DOHH2 (cell line): Measurements from ENCODE around the gene CAMK1G.

ENCODE experiments used
- H3F3A ChIP-seq: fragments of 200-600 bp; sonication (generic), shearing (Covaris generic); 2 replicates; pipeline ENCODE4 v1.6.0; 2016; ENCODE audit warnings: antibody characterized with exemption, mild to moderate bottlenecking; ENCODE audit not compliant: control insufficient read depth, insufficient read depth
- H3K27ac ChIP-seq: fragments of 200-600 bp; sonication (generic); 2 replicates; pipeline ENCODE4 v1.5.1; 2014; ENCODE audit warnings: low read depth, mild to moderate bottlenecking, low read length, moderate library complexity
- H3K27me3 ChIP-seq: fragments of 200-600 bp; sonication (generic); 2 replicates; pipeline ENCODE4 v1.6.1; 2014; ENCODE audit warnings: mild to moderate bottlenecking, low read length, mixed read lengths; ENCODE audit not compliant: control insufficient read depth
- H3K36me3 ChIP-seq: fragments of 200-600 bp; sonication (generic); 2 replicates; pipeline ENCODE4 v1.6.1; 2014; ENCODE audit warnings: mild to moderate bottlenecking, low read length, moderate library complexity, mixed read lengths; ENCODE audit not compliant: control insufficient read depth
- H3K4me1 ChIP-seq: fragments of 200-600 bp; sonication (generic); 2 replicates; pipeline ENCODE4 v1.6.1; 2014; ENCODE audit warnings: mild to moderate bottlenecking, low read length, mixed read lengths; ENCODE audit not compliant: control insufficient read depth
- H3K4me2 ChIP-seq: fragments of 200-600 bp; sonication (generic); 2 replicates; pipeline ENCODE4 v1.6.0; 2014; ENCODE audit warnings: mild to moderate bottlenecking, low read length, moderate library complexity
- H3K4me3 ChIP-seq: fragments of 200-600 bp; sonication (generic); 2 replicates; pipeline ENCODE4 v1.5.1; 2014; ENCODE audit warnings: mild to moderate bottlenecking, low read length, mixed read lengths
- H3K79me2 ChIP-seq: fragments of 200-600 bp; sonication (generic); 2 replicates; pipeline ENCODE4 v1.6.1; 2014; ENCODE audit warnings: mild to moderate bottlenecking, low read length, mixed read lengths; ENCODE audit not compliant: control insufficient read depth
- H3K9me2 ChIP-seq: fragments of 200-600 bp; sonication (generic); replicated peaks from 2 replicates; pipeline ENCODE4 v1.6.1; 2014; ENCODE audit warnings: mild to moderate bottlenecking, low read length, mixed read lengths; ENCODE audit not compliant: control insufficient read depth
- H3K9me3 ChIP-seq: fragments of 200-600 bp; sonication (generic); 2 replicates; pipeline ENCODE4 v1.6.1; 2014; ENCODE audit warnings: antibody characterized with exemption, low read length, mixed read lengths; ENCODE audit not compliant: control insufficient read depth, insufficient read depth
- H4K20me1 ChIP-seq: fragments of 200-600 bp; sonication (generic); 2 replicates; pipeline ENCODE4 v1.6.0; 2014; ENCODE audit warnings: low read depth, mild to moderate bottlenecking, antibody characterized with exemption, low read length, moderate library complexity; ENCODE audit not compliant: control insufficient read depth, insufficient read depth
- CTCF ChIP-seq: fragments of 200-600 bp; sonication (generic); IDR thresholded peaks from one replicate; pipeline ENCODE4 v1.5.1; 2014; ENCODE audit warnings: antibody characterized with exemption, mild to moderate bottlenecking, low read depth, low read length; ENCODE audit not compliant: poor library complexity, severe bottlenecking
- EZH2phosphoT487 ChIP-seq: fragments of 200-600 bp; sonication (generic); IDR thresholded peaks from 2 replicates; pipeline ENCODE4 v1.6.1; 2017; ENCODE audit warnings: borderline replicate concordance, mild to moderate bottlenecking, antibody characterized with exemption, low read length, moderate library complexity, mixed read lengths

Gene CAMK1G

GRCh38 chr1:209647156-209647555 is 63.6 kb downstream of the CAMK1G start:
- Histone ChIP-seq H3K9me3 (no peaks in the 10 kb centered on the region), H3K36me3 (no peaks in the 10 kb centered on the region), H3K9me2 (no peaks in the 10 kb centered on the region), H3F3A (no peaks in the 10 kb centered on the region), H4K20me1 (no peaks in the 10 kb centered on the region), H3K4me1 (no peaks in the 10 kb centered on the region), H3K27me3 (no peaks in the 10 kb centered on the region), H3K79me2 (no peaks in the 10 kb centered on the region), H3K4me3 (no peak overlapping the region), H3K4me2 (no peak overlapping the region), H3K27ac (no peak overlapping the region)
- TF ChIP-seq CTCF (no peak), EZH2phosphoT487 (no peak)

- Histone ChIP-seq H3K27ac (no peak overlapping the region), H3K4me2 (no peak overlapping the region)
Observed at GRCh38 chr1:209648346-209648745, 64.8 kb downstream of the CAMK1G start.

GRCh38 chr1:209648931-209649776 is 65.6 kb downstream of the CAMK1G start:
- no peak overlapping the region for H3K27ac ChIP-seq
- H3K4me3 ChIP-seq: no peak overlapping the region
- no peak overlapping the region for H3K4me2 ChIP-seq
- no peaks in the 10 kb centered on the region for H3K36me3 ChIP-seq
- H3F3A ChIP-seq: no peaks in the 10 kb centered on the region
- no peaks in the 10 kb centered on the region for H4K20me1 ChIP-seq
- H3K79me2 ChIP-seq: no peaks in the 10 kb centered on the region
- H3K27me3 ChIP-seq: no peaks in the 10 kb centered on the region
- H3K9me3 ChIP-seq: no peaks in the 10 kb centered on the region
- no peaks in the 10 kb centered on the region for H3K9me2 ChIP-seq
- no peaks in the 10 kb centered on the region for H3K4me1 ChIP-seq
- TF ChIP-seq EZH2phosphoT487: no peak
- TF ChIP-seq CTCF: no peak

More at GRCh38 chr1:209648346-209648745, 64.8 kb downstream of the CAMK1G start:
- no peak overlapping the region for H3K4me3 ChIP-seq
- TF ChIP-seq EZH2phosphoT487 (no peak), CTCF (no peak)
- no peaks in the 10 kb centered on the region for H3K9me3 ChIP-seq
- H4K20me1 ChIP-seq: no peaks in the 10 kb centered on the region
- no peaks in the 10 kb centered on the region for H3K9me2 ChIP-seq
- H3F3A ChIP-seq: no peaks in the 10 kb centered on the region
- no peaks in the 10 kb centered on the region for H3K36me3 ChIP-seq
- no peaks in the 10 kb centered on the region for H3K27me3 ChIP-seq
- H3K79me2 ChIP-seq: no peaks in the 10 kb centered on the region
- H3K4me1 ChIP-seq: no peaks in the 10 kb centered on the region
